Neural progenitor cell (in vitro differentiated cells): Measurements from ENCODE around the gene MYL4. TPM values are rescaled to one million over a fixed set of nuclear protein-coding genes. Genes with fewer than 3 reads are reported as not detected.

ENCODE experiments used
- DNase-seq: peaks from one replicate; pipeline ENCODE4 v3.0.0-alpha.2; 2016; ENCODE audit warnings: low spot score
- H2AFZ ChIP-seq: fragments of 200-600 bp; sonication (generic); replicated peaks from 2 replicates; pipeline ENCODE4 v1.6.1; 2016; ENCODE audit warnings: antibody characterized with exemption
- H3F3A ChIP-seq: fragments of 200-600 bp; sonication (generic); 2 replicates; pipeline ENCODE4 v1.6.1; 2016; ENCODE audit warnings: antibody characterized with exemption, low read depth
- H3K27ac ChIP-seq: fragments of 200-600 bp; sonication (generic); 2 replicates; pipeline ENCODE4 v1.5.1; 2016; ENCODE audit warnings: mild to moderate bottlenecking
- H3K27me3 ChIP-seq: fragments of 200-600 bp; sonication (generic); 2 replicates; pipeline ENCODE4 v1.6.1; 2016; ENCODE audit warnings: mild to moderate bottlenecking, moderate library complexity
- H3K36me3 ChIP-seq: fragments of 200-600 bp; sonication (generic); 2 replicates; pipeline ENCODE4 v1.5.1; 2016
- H3K4me1 ChIP-seq: fragments of 200-600 bp; sonication (generic); 2 replicates; pipeline ENCODE4 v1.6.1; 2016; ENCODE audit warnings: mixed run types
- H3K4me2 ChIP-seq: fragments of 200-600 bp; sonication (generic); 2 replicates; pipeline ENCODE4 v1.6.1; 2016
- H3K4me3 ChIP-seq: fragments of 200-600 bp; sonication (generic); 2 replicates; pipeline ENCODE4 v1.5.1; 2016
- H3K79me2 ChIP-seq: fragments of 200-600 bp; sonication (generic); 2 replicates; pipeline ENCODE4 v1.6.1; 2016; ENCODE audit warnings: low read depth
- H3K9ac ChIP-seq: fragments of 200-600 bp; sonication (generic); 2 replicates; pipeline ENCODE4 v1.6.1; 2016
- H3K9me3 ChIP-seq: fragments of 200-600 bp; sonication (generic); 2 replicates; pipeline ENCODE4 v1.5.1; 2016; ENCODE audit warnings: low read depth
- H4K20me1 ChIP-seq: fragments of 200-600 bp; sonication (generic); 2 replicates; pipeline ENCODE4 v1.6.1; 2016; ENCODE audit warnings: low read depth
- H3K27ac Mint-ChIP-seq: 3 replicates; pipeline ENCODE4 v1.8.0; 2021; ENCODE audit warnings: mixed read lengths
- H3K27me3 Mint-ChIP-seq: 2 replicates; pipeline ENCODE4 v1.8.0; 2022; ENCODE audit warnings: low read depth, mild to moderate bottlenecking, inconsistent platforms, moderate library complexity, mixed read lengths; ENCODE audit not compliant: insufficient read depth
- H3K36me3 Mint-ChIP-seq: 3 replicates; pipeline ENCODE4 v1.8.0; 2021; ENCODE audit warnings: mixed read lengths
- H3K4me1 Mint-ChIP-seq: 3 replicates; pipeline ENCODE4 v1.8.0; 2021; ENCODE audit warnings: mixed read lengths
- H3K4me3 Mint-ChIP-seq: 3 replicates; pipeline ENCODE4 v1.8.0; 2021; ENCODE audit warnings: mild to moderate bottlenecking, moderate library complexity, mixed read lengths
- H3K9me3 Mint-ChIP-seq: 3 replicates; pipeline ENCODE4 v1.8.0; 2020; ENCODE audit warnings: mixed read lengths
- CTCF ChIP-seq: fragments of 200-600 bp; sonication (generic); IDR thresholded peaks from 2 replicates; pipeline ENCODE4 v1.5.1; 2017; ENCODE audit warnings: antibody characterized with exemption, mild to moderate bottlenecking
- EZH2 ChIP-seq: fragments of 200-600 bp; sonication (generic); IDR thresholded peaks from 2 replicates; pipeline ENCODE4 v1.6.1; 2017; ENCODE audit warnings: antibody characterized with exemption, mild to moderate bottlenecking, moderate library complexity
- EZH2phosphoT487 ChIP-seq: fragments of 200-600 bp; sonication (generic); IDR thresholded peaks from 2 replicates; pipeline ENCODE4 v1.6.1; 2017; ENCODE audit warnings: antibody characterized with exemption
- total RNA-seq: library from RNA; depleted of rRNA; stranded (reverse); fragments of >200 nt; gene quantifications from 2 replicates; pipeline ENCODE4 v1.2.3, GENCODE V29; 2015; ENCODE audit warnings: low replicate concordance

MYL4 gene
- 0.37 and 0.93 TPM in 2 replicates for total RNA-seq

DNA sequence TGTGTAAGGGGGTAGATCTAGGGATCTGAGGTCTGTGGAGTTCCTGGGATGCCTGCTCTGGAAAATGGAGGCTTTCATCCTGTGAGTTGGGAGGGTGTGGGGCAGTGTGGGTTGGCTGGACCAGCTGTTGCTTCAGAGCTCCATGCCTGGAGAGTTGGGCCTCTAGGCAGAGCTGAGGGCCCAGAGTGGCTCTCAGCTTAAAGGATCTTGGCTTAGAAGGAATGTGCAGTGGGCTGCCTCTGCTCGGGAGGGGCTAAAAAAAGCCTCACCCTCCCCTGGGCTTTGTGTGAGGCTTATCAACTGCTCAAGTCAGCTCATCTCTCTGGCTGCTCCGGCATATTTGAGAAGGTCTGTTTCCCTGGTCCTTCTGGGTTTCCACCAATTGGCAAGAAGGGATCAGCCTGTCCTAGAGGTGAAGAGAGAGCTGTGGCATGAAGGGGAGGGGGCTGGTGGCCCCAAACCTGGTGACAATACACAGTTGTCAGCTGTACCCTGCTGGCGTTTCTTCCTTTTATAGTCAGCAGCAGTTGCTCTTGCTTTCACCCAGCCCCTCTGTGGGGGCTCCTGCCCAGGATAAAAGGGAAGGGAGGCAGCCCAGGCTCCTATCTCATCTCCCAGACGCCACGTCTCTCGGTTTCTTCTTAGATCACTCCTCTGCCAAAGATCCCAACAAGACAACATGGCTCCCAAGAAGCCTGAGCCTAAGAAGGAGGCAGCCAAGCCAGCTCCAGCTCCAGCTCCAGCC, at the start of gene MYL4:
MYL4 (plus strand) TSS at position 605 of the 745 bp plus-strand sequence; CDS start at position 680, 75 bp downstream.
- Histone ChIP-seq H3K4me3 (no peak within 1 kb of the TSS), H3F3A (no peaks in the 10 kb centered on the region), H3K36me3 (no peaks in the 10 kb centered on the region), H4K20me1 (no peaks in the 10 kb centered on the region), H3K27ac (no peak within 1 kb of the TSS), H3K79me2 (no peaks in the 10 kb centered on the region), H2AFZ (peak within 1 kb of the TSS; percentile 98), H3K4me1 (peaks cover 16% of the 10 kb centered on the region), H3K9me3 (no peaks in the 10 kb centered on the region), H3K9ac (no peak within 1 kb of the TSS), H3K27me3 (no peaks in the 10 kb centered on the region), H3K4me2 (peak within 1 kb of the TSS; percentile 15)
- no peaks in the 10 kb centered on the region for H3K36me3 Mint-ChIP-seq
- no peak within 1 kb of the TSS for H3K4me3 Mint-ChIP-seq
- H3K9me3 Mint-ChIP-seq, result no peaks in the 10 kb centered on the region
- TF ChIP-seq EZH2phosphoT487, result no peak
- TF ChIP-seq CTCF, result no peak
- TF ChIP-seq EZH2, result no peak
- peaks cover 8% of the 10 kb centered on the region for H3K27me3 Mint-ChIP-seq
- peaks cover 26% of the 10 kb centered on the region for H3K4me1 Mint-ChIP-seq
- H3K27ac Mint-ChIP-seq, result peak within 1 kb of the TSS; percentile 35
- DNase-seq, result peak; percentile 47

GRCh38 chr17:47162013-47162622, 47.0 kb upstream of the MYL4 start:
- H3K9me3 Mint-ChIP-seq, result no peaks in the 10 kb centered on the region
- Histone ChIP-seq H3K4me2 (no peak overlapping the region), H3K4me3 (no peak overlapping the region), H3K27ac (no peak overlapping the region), H3K79me2 (peaks cover 6% of the 10 kb centered on the region), H3K9ac (no peak overlapping the region), H4K20me1 (peaks cover 7% of the 10 kb centered on the region), H2AFZ (no peak overlapping the region), H3K27me3 (no peaks in the 10 kb centered on the region), H3K9me3 (no peaks in the 10 kb centered on the region), H3K36me3 (peaks cover 8% of the 10 kb centered on the region), H3F3A (no peaks in the 10 kb centered on the region), H3K4me1 (no peaks in the 10 kb centered on the region)
- peaks cover 20% of the 10 kb centered on the region for H3K36me3 Mint-ChIP-seq
- no peaks in the 10 kb centered on the region for H3K27me3 Mint-ChIP-seq
- no peak overlapping the region for H3K27ac Mint-ChIP-seq
- H3K4me1 Mint-ChIP-seq, result no peaks in the 10 kb centered on the region
- DNase-seq, result no peak
- H3K4me3 Mint-ChIP-seq, result no peak overlapping the region
- TF ChIP-seq EZH2phosphoT487, result no peak
- no peak for TF ChIP-seq CTCF
- no peak for TF ChIP-seq EZH2

DNA sequence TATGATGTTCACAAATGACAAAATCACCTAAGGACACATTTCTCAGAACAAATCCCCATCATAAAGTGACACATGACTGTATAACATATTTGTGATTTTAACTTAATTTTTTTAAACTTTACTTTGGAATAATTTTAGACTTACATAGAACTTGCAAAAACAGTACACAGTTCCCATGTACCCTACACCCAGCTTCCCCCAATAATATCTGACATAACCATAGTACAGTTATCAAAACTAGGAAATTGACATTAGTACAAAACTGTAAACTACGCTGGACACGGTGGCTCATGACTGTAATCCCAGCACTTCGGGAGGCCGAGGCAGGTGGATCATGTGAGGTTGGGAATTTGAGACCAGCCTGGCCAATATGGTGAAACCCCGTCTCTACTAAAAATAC, 44.9 kb upstream of the MYL4 start:
- Mint-ChIP-seq H3K27ac (no peak overlapping the region), H3K36me3 (peaks cover 25% of the 10 kb centered on the region), H3K27me3 (no peaks in the 10 kb centered on the region), H3K4me1 (no peaks in the 10 kb centered on the region), H3K9me3 (no peaks in the 10 kb centered on the region), H3K4me3 (no peak overlapping the region)
- H3K36me3 ChIP-seq, result peaks cover 8% of the 10 kb centered on the region
- H3K9ac ChIP-seq, result no peak overlapping the region
- no peak overlapping the region for H3K4me2 ChIP-seq
- H3K27ac ChIP-seq, result no peak overlapping the region
- peaks cover 10% of the 10 kb centered on the region for H4K20me1 ChIP-seq
- no peaks in the 10 kb centered on the region for H3K27me3 ChIP-seq
- H3K9me3 ChIP-seq, result no peaks in the 10 kb centered on the region
- H3K79me2 ChIP-seq, result peaks cover 10% of the 10 kb centered on the region
- H3F3A ChIP-seq, result no peaks in the 10 kb centered on the region
- H3K4me3 ChIP-seq, result no peak overlapping the region
- H2AFZ ChIP-seq, result no peak overlapping the region
- no peak for TF ChIP-seq CTCF
- TF ChIP-seq EZH2phosphoT487, result no peak
- TF ChIP-seq EZH2, result no peak
- no peak for DNase-seq
- no peaks in the 10 kb centered on the region for H3K4me1 ChIP-seq
